MM.1S (cell line): Measurements from ENCODE around the gene PPAT.

Experiments used
- DNase-seq: peaks from one replicate; pipeline ENCODE4 v3.0.0-alpha.2; 2015
- H2AFZ ChIP-seq: fragments of 300-600 bp; sonication (generic); 2 replicates; pipeline ENCODE4 v1.6.0; 2016; ENCODE audit warnings: antibody characterized with exemption, low read length
- H3F3A ChIP-seq: fragments of 300-600 bp; sonication (generic); 2 replicates; pipeline ENCODE4 v1.6.1; 2016; ENCODE audit warnings: mild to moderate bottlenecking, antibody characterized with exemption, low read length, moderate library complexity, mixed read lengths; ENCODE audit not compliant: insufficient read depth
- H3K27ac ChIP-seq: fragments of 300-600 bp; sonication (generic); 2 replicates; pipeline ENCODE4 v1.5.1; 2016; ENCODE audit warnings: mild to moderate bottlenecking, low read length
- H3K27me3 ChIP-seq: fragments of 300-600 bp; sonication (generic); replicated peaks from 2 replicates; pipeline ENCODE4 v1.6.0; 2016; ENCODE audit warnings: low read length; ENCODE audit not compliant: insufficient read depth
- H3K36me3 ChIP-seq: fragments of 300-600 bp; sonication (generic); replicated peaks from 2 replicates; pipeline ENCODE4 v1.6.1; 2016; ENCODE audit warnings: mild to moderate bottlenecking, low read length, mixed read lengths; ENCODE audit not compliant: insufficient read depth
- H3K4me1 ChIP-seq: fragments of 300-600 bp; sonication (generic); 2 replicates; pipeline ENCODE4 v1.6.1; 2016; ENCODE audit warnings: low read length, mixed read lengths
- H3K4me2 ChIP-seq: fragments of 300-600 bp; sonication (generic); 2 replicates; pipeline ENCODE4 v1.6.0; 2016; ENCODE audit warnings: low read depth, low read length
- H3K4me3 ChIP-seq: fragments of 300-600 bp; sonication (generic); 2 replicates; pipeline ENCODE4 v1.5.1; 2016; ENCODE audit warnings: low read length, mixed read lengths
- H3K79me2 ChIP-seq: fragments of 300-600 bp; sonication (generic); 2 replicates; pipeline ENCODE4 v1.6.1; 2016; ENCODE audit warnings: mixed run types, low read length, mixed read lengths
- H3K9ac ChIP-seq: fragments of 300-600 bp; sonication (generic); 2 replicates; pipeline ENCODE4 v1.6.1; 2016; ENCODE audit warnings: low read length, mixed read lengths
- H3K9me2 ChIP-seq: fragments of 300-600 bp; sonication (generic); replicated peaks from 2 replicates; pipeline ENCODE4 v1.6.1; 2016; ENCODE audit warnings: mild to moderate bottlenecking, low read length, mixed read lengths; ENCODE audit not compliant: insufficient read depth
- H3K9me3 ChIP-seq: fragments of 300-600 bp; sonication (generic); replicated peaks from 2 replicates; pipeline ENCODE4 v1.6.1; 2016; ENCODE audit warnings: mild to moderate bottlenecking, low read length, mixed read lengths; ENCODE audit not compliant: insufficient read depth
- H4K20me1 ChIP-seq: fragments of 300-600 bp; sonication (generic); 2 replicates; pipeline ENCODE4 v1.6.1; 2016; ENCODE audit warnings: mild to moderate bottlenecking, low read length, moderate library complexity, mixed read lengths; ENCODE audit not compliant: insufficient read depth
- CTCF ChIP-seq: fragments of 300-600 bp; sonication (generic); IDR thresholded peaks from 2 replicates; pipeline ENCODE4 v1.5.1; 2016; ENCODE audit warnings: antibody characterized with exemption, low read length, mixed read lengths
- EZH2 ChIP-seq: fragments of 300-600 bp; sonication (generic); optimal IDR thresholded peaks from 2 replicates; pipeline ENCODE3; 2017; ENCODE audit warnings: low read depth, mild to moderate bottlenecking, antibody characterized with exemption, low read length, mixed read lengths
- EZH2phosphoT487 ChIP-seq: fragments of 300-600 bp; sonication (generic); IDR thresholded peaks from 2 replicates; pipeline ENCODE4 v1.6.1; 2018; ENCODE audit warnings: antibody characterized with exemption, low read length

PPAT gene

GRCh38 chr4:56388306-56388705, 47.1 kb downstream of the PPAT start:
- Histone ChIP-seq H3K4me1 (peaks cover 11% of the 10 kb centered on the region), H3K27ac (peak overlapping the region; percentile 95)

GRCh38 chr4:56387023-56388001, 48.1 kb downstream of the PPAT start, which contains the start of gene AASDH:
Gene AASDH, minus strand, starts transcription at chr4:56387491. Its CDS starts 3,192 bp downstream, at chr4:56384299.
- peak; percentile 96 for DNase-seq
- H3K27ac ChIP-seq, result peak within 1 kb of the TSS; percentile 95
- no peaks in the 10 kb centered on the region for H3K9me3 ChIP-seq
- H3K9me2 ChIP-seq, result no peaks in the 10 kb centered on the region
- H3K9ac ChIP-seq, result peak within 1 kb of the TSS; percentile 78
- H3K4me3 ChIP-seq, result peak within 1 kb of the TSS; percentile 74
- H3F3A ChIP-seq, result peaks cover 23% of the 10 kb centered on the region
- H4K20me1 ChIP-seq, result no peaks in the 10 kb centered on the region
- H2AFZ ChIP-seq, result peak within 1 kb of the TSS; percentile 50
- H3K79me2 ChIP-seq, result peaks cover 14% of the 10 kb centered on the region
- TF ChIP-seq EZH2phosphoT487, result no peak
- no peak for TF ChIP-seq EZH2
- TF ChIP-seq CTCF, result no peak
- no peaks in the 10 kb centered on the region for H3K36me3 ChIP-seq
- H3K4me1 ChIP-seq, result peaks cover 11% of the 10 kb centered on the region
- H3K27me3 ChIP-seq, result no peaks in the 10 kb centered on the region
- peak within 1 kb of the TSS; percentile 94 for H3K4me2 ChIP-seq

More at GRCh38 chr4:56388306-56388705, 47.1 kb downstream of the PPAT start:
- peak overlapping the region; percentile 50 for H2AFZ ChIP-seq
- H3K9ac ChIP-seq, result peak overlapping the region; percentile 78
- H3K79me2 ChIP-seq, result peaks cover 14% of the 10 kb centered on the region
- H3K9me2 ChIP-seq, result no peaks in the 10 kb centered on the region
- no peaks in the 10 kb centered on the region for H3K27me3 ChIP-seq
- TF ChIP-seq CTCF, result no peak
- no peak for TF ChIP-seq EZH2phosphoT487
- no peak for TF ChIP-seq EZH2
- H3K9me3 ChIP-seq, result no peaks in the 10 kb centered on the region
- no peaks in the 10 kb centered on the region for H4K20me1 ChIP-seq
- peak overlapping the region; percentile 94 for H3K4me2 ChIP-seq
- H3K36me3 ChIP-seq, result no peaks in the 10 kb centered on the region
- peak overlapping the region; percentile 74 for H3K4me3 ChIP-seq
- peaks cover 23% of the 10 kb centered on the region for H3F3A ChIP-seq
- DNase-seq, result peak; percentile 14

- Histone ChIP-seq H3K36me3 (no peaks in the 10 kb centered on the region), H3K9ac (no peak overlapping the region), H3K27ac (peak overlapping the region; percentile 95; the same call in 1 of the 2 replicates), H3K4me2 (peak overlapping the region; percentile 67), H3K27me3 (no peaks in the 10 kb centered on the region), H3K79me2 (peaks cover 14% of the 10 kb centered on the region), H3K9me3 (no peaks in the 10 kb centered on the region), H2AFZ (peak overlapping the region; percentile 36; the same call in 1 of the 2 replicates), H3K4me1 (peaks cover 11% of the 10 kb centered on the region), H3K4me3 (peak overlapping the region; percentile 41; the same call in 1 of the 2 replicates), H3K9me2 (no peaks in the 10 kb centered on the region), H4K20me1 (no peaks in the 10 kb centered on the region), H3F3A (peaks cover 23% of the 10 kb centered on the region)
- TF ChIP-seq EZH2phosphoT487, result no peak
- TF ChIP-seq CTCF, result no peak
- TF ChIP-seq EZH2, result no peak
- DNase-seq, result no peak
These were observed 49.3 kb downstream of the PPAT start for GRCh38 chr4:56386091-56386490.
